Suprapubic skin (tissue), 4 donors: ENCODE measurements around the gene TGFBI. TPM values are rescaled to one million over a fixed set of nuclear protein-coding genes. Genes with fewer than 3 reads are reported as not detected.

Experiments
- DNase-seq, 2 donors: peaks; one replicate each; pipeline ENCODE4 v3.0.0-alpha.2; 2019; ENCODE audit warnings: low spot score in 2 of 2
- H3K27ac ChIP-seq: fragments of 200-600 bp; sonication (generic); one replicate; pipeline ENCODE4 v1.5.1; 2019
- H3K27me3 ChIP-seq: fragments of 200-600 bp; sonication (generic); one replicate; pipeline ENCODE4 v1.5.1; 2019
- H3K36me3 ChIP-seq: fragments of 200-600 bp; sonication (generic); one replicate; pipeline ENCODE4 v1.5.1; 2019
- H3K4me1 ChIP-seq: fragments of 200-600 bp; sonication (generic); one replicate; pipeline ENCODE4 v1.5.1; 2019
- H3K4me3 ChIP-seq: fragments of 200-600 bp; sonication (generic); one replicate; pipeline ENCODE4 v1.5.1; 2019; ENCODE audit warnings: mild to moderate bottlenecking
- H3K9me3 ChIP-seq: fragments of 200-600 bp; sonication (generic); one replicate; pipeline ENCODE4 v1.5.1; 2019
- CTCF ChIP-seq, 2 donors: fragments of 200-600 bp in 1 of 2; fragments of 450-650 bp in 1 of 2; sonication (generic) in 1 of 2; IDR thresholded peaks; one replicate each; pipeline ENCODE4 v1.5.1; 2016 to 2019; ENCODE audit warnings: antibody characterized with exemption in 2 of 2, mild to moderate bottlenecking in 1 of 2, moderate library complexity in 1 of 2
- EP300 ChIP-seq: sonication (generic); formaldehyde crosslinking; IDR thresholded peaks from one replicate; pipeline ENCODE4 v1.6.1; 2017; ENCODE audit warnings: antibody characterized with exemption
- POLR2A ChIP-seq, 2 donors: fragments of 450-650 bp; IDR thresholded peaks; one replicate each; pipeline ENCODE4 v1.6.1; 2017; ENCODE audit warnings: antibody characterized with exemption in 2 of 2, mild to moderate bottlenecking in 2 of 2, moderate library complexity in 2 of 2
- POLR2AphosphoS5 ChIP-seq, 3 donors: sonication (generic); formaldehyde crosslinking; IDR thresholded peaks; one replicate each; pipeline ENCODE4 v1.6.1; 2017; ENCODE audit warnings: antibody characterized with exemption in 3 of 3
- WGBS: methylation state at CpG from one replicate; pipeline ENCODE4 v1.1.5; 2018; 5-methylcytosine and 5-hydroxymethylcytosine counted together
- total RNA-seq, 4 donors: library from RNA; depleted of rRNA; stranded (reverse); fragments of >200 nt; gene quantifications; one replicate each; pipeline ENCODE4 v1.1.0, GENCODE V29; 2016

TGFBI gene
- total RNA-seq, 4 donors from 2014 or later, result 300 to 719 (median 389) TPM

GRCh38 chr5:136046246-136046645 is 17.5 kb downstream of the TGFBI start:
- H3K9me3 ChIP-seq, result no peaks in the 10 kb centered on the region

GRCh38 chr5:136047858-136048257 is 19.1 kb downstream of the TGFBI start:
- TF ChIP-seq CTCF (IDR thresholded peaks at IDR 0.05) (no peak), EP300 (no peak), POLR2AphosphoS5 (IDR thresholded peaks at IDR 0.05) (no peak), POLR2A (IDR thresholded peaks at IDR 0.05) (no peak)
- no peak overlapping the region for H3K4me3 ChIP-seq
- H3K27ac ChIP-seq, result no peak overlapping the region
- peaks cover 56% of the 10 kb centered on the region for H3K36me3 ChIP-seq
- H3K9me3 ChIP-seq, result no peaks in the 10 kb centered on the region
- H3K4me1 ChIP-seq, result peaks cover 3% of the 10 kb centered on the region
- peak in 1 of 2 donors; percentile 66 for DNase-seq
- WGBS, result 61% methylated on average over 6 of the region's 8 CpGs
- H3K27me3 ChIP-seq, result no peaks in the 10 kb centered on the region

More at GRCh38 chr5:136046246-136046645, 17.5 kb downstream of the TGFBI start:
- H3K27me3 ChIP-seq, result no peaks in the 10 kb centered on the region
- 80% methylated on average over 10 of the region's 12 CpGs for WGBS
- no peak overlapping the region for H3K27ac ChIP-seq
- peaks cover 53% of the 10 kb centered on the region for H3K36me3 ChIP-seq
- H3K4me3 ChIP-seq, result no peak overlapping the region
- TF ChIP-seq POLR2AphosphoS5 (IDR thresholded peaks at IDR 0.05) (no peak), CTCF (IDR thresholded peaks at IDR 0.05) (no peak), POLR2A (IDR thresholded peaks at IDR 0.05) (no peak), EP300 (no peak)
- DNase-seq, result peak in 1 of 2 donors; percentile 36
- no peaks in the 10 kb centered on the region for H3K4me1 ChIP-seq

DNA sequence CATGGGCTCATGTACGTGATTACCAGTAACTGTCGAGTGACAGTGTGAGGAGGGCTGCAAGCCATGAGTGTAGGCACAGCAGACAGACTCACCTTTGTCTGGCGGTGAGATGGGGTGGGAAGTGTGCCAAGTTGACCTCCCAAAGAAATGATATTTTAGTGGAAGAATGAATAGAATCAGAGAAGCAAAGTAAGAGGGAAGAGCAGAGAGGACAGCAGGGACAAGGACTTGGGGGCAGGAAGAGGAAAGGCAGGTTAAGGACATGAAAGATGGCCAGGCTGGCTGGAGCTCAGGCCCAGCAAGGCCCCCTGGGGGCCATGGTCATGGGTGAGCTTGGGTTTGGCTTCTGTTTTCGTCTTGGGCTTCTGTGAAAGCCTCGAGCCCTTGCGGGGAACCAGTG is 20.2 kb downstream of the TGFBI start:
- H3K27me3 ChIP-seq, result no peaks in the 10 kb centered on the region
- no peak for TF ChIP-seq CTCF (IDR thresholded peaks at IDR 0.05)
- no peak overlapping the region for H3K27ac ChIP-seq
- peak in 1 of 2 donors; percentile 5 for DNase-seq
- H3K4me1 ChIP-seq, result peaks cover 10% of the 10 kb centered on the region
- 91% methylated on average over 6 of the region's 6 CpGs for WGBS
- no peaks in the 10 kb centered on the region for H3K9me3 ChIP-seq
- peaks cover 51% of the 10 kb centered on the region for H3K36me3 ChIP-seq
- no peak overlapping the region for H3K4me3 ChIP-seq

DNA sequence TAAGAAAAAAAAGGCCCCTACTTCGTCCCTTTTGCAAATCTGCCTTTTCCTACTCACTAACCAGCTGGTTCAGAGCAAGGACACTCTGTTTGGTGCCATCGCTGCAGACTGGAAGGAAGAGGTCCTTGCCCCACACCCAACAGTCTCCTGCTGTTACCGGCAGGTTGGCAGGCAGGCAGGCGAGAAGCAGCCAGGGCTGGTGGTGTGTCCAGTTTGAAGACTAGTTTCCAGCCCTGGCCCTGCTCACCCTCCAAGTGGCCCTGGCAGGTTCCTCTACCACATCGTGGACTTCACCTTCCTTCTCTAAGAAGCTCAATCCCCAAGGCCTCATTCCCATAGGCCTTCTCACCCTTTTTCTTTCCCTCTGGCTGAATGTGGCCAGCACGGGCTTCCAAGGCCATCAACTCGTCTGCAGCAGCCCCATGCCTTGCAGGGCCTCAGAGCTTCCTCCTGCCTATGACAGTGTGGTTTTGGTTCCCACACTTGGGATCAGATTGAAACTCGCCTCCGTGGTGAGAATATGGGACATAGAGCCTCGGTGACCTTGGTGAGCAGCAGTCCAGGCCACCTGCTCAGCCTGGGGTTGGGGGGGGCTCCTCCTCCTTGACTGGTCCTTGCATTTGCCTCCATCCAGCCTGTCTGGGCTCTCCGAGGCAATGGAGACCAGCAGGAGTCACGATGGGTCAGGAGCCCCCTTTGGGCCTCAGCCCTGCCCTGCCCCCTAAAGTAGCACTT is 22.9 kb downstream of the TGFBI start:
- WGBS, result 92% methylated on average over 12 of the region's 12 CpGs
- DNase-seq, result peak in 1 of 2 donors; percentile 55
- H3K9me3 ChIP-seq, result no peaks in the 10 kb centered on the region
- H3K36me3 ChIP-seq, result peaks cover 53% of the 10 kb centered on the region
- H3K4me1 ChIP-seq, result peaks cover 10% of the 10 kb centered on the region
- H3K27me3 ChIP-seq, result no peaks in the 10 kb centered on the region
- no peak overlapping the region for H3K27ac ChIP-seq
- no peak for TF ChIP-seq POLR2AphosphoS5 (IDR thresholded peaks at IDR 0.05)
- TF ChIP-seq CTCF (IDR thresholded peaks at IDR 0.05), result no peak
- TF ChIP-seq POLR2A (IDR thresholded peaks at IDR 0.05), result no peak
- no peak for TF ChIP-seq EP300
- no peak overlapping the region for H3K4me3 ChIP-seq

- Histone ChIP-seq H3K27me3 (no peaks in the 10 kb centered on the region), H3K4me3 (no peak overlapping the region), H3K36me3 (peaks cover 49% of the 10 kb centered on the region), H3K9me3 (no peaks in the 10 kb centered on the region), H3K27ac (peak overlapping the region; percentile 75), H3K4me1 (peaks cover 13% of the 10 kb centered on the region)
- DNase-seq, result peak in 1 of 2 donors; percentile 55
- TF ChIP-seq EP300 (no peak), CTCF (IDR thresholded peaks at IDR 0.05) (no peak), POLR2AphosphoS5 (IDR thresholded peaks at IDR 0.05) (no peak), POLR2A (IDR thresholded peaks at IDR 0.05) (no peak)
- WGBS, result 95% methylated on average over 7 of the region's 13 CpGs
Observed at GRCh38 chr5:136052692-136053335, 24.0 kb downstream of the TGFBI start.
